Fibroblast of skin of left quadriceps (primary cell): Measurements from ENCODE around the gene HMCN1.
"Not testable (repeated sequence)": the region's sequence is repeated elsewhere in the genome, so short reads cannot be mapped to it uniquely, and the experiment has no call there.

Experiments used
- DNase-seq, 2 experiments: peaks; one replicate each; pipeline ENCODE4 v3.0.0-alpha.2; 2013; ENCODE audit warnings: low read depth in 2 of 2

The HMCN1 gene

GRCh38 chr1:186152227-186152619, 418.0 kb downstream of the HMCN1 start:
- DNase-seq = no peak

GRCh38 chr1:186152620-186153239, 418.5 kb downstream of the HMCN1 start:
- DNase-seq = peak; percentile 31 to 44

GRCh38 chr1:186154651-186155050, 420.5 kb downstream of the HMCN1 start:
- no peak for DNase-seq

- peak; percentile 56 to 62 for DNase-seq
Observed at GRCh38 chr1:186155594-186155993, 421.4 kb downstream of the HMCN1 start.

GRCh38 chr1:186162895-186163294, 428.7 kb downstream of the HMCN1 start:
- DNase-seq = not testable (repeated sequence)

- no peak for DNase-seq
Observed at GRCh38 chr1:186164773-186165172, 430.6 kb downstream of the HMCN1 start.

- DNase-seq = no peak
Observed at GRCh38 chr1:186165303-186165702, 431.1 kb downstream of the HMCN1 start.

- no peak for DNase-seq
Observed at GRCh38 chr1:186167096-186167668, 433.0 kb downstream of the HMCN1 start.

- DNase-seq = no peak
Observed at GRCh38 chr1:186175588-186175987, 441.4 kb downstream of the HMCN1 start.

- no peak for DNase-seq
Observed at GRCh38 chr1:186178426-186179043, 444.3 kb downstream of the HMCN1 start.

- no peak for DNase-seq
Observed at GRCh38 chr1:186179231-186179630, 445.0 kb downstream of the HMCN1 start.

GRCh38 chr1:186183219-186183618, 449.0 kb downstream of the HMCN1 start:
- no peak for DNase-seq

GRCh38 chr1:186183970-186184628, 449.9 kb downstream of the HMCN1 start:
- peak; percentile 68 to 73 for DNase-seq

- DNase-seq = not testable (repeated sequence)
Observed at GRCh38 chr1:186186251-186186650, 452.1 kb downstream of the HMCN1 start.

GRCh38 chr1:186187601-186188000, 453.4 kb downstream of the HMCN1 start:
- no peak for DNase-seq

GRCh38 chr1:186188004-186188539, 453.9 kb downstream of the HMCN1 start:
- peak; percentile 76 to 80 for DNase-seq

GRCh38 chr1:186188736-186189135, 454.5 kb downstream of the HMCN1 start:
- no peak for DNase-seq

GRCh38 chr1:186189156-186189555, 455.0 kb downstream of the HMCN1 start:
- DNase-seq = no peak

GRCh38 chr1:186191511-186191910, 457.3 kb downstream of the HMCN1 start:
- DNase-seq = no peak

- DNase-seq = no peak
Observed at GRCh38 chr1:186193224-186193623, 459.0 kb downstream of the HMCN1 start.

GRCh38 chr1:186194107-186194756, 460.0 kb downstream of the HMCN1 start:
- DNase-seq = no peak

GRCh38 chr1:186195377-186195931, 461.3 kb downstream of the HMCN1 start:
- no peak for DNase-seq
